CD14-positive monocyte (primary cell): ENCODE results near the gene EIPR1. TPM values are rescaled to one million over a fixed set of nuclear protein-coding genes. Genes with fewer than 3 reads are reported as not detected.

Source experiments
- DNase-seq, 3 donors: peaks; one replicate each; pipeline ENCODE4 v3.0.0-alpha.2; 2011 to 2022
- H2AFZ ChIP-seq: 2 replicates; pipeline ENCODE4 v1.6.0; 2012; ENCODE audit warnings: mild to moderate bottlenecking, low read depth, low read length, inconsistent platforms; ENCODE audit not compliant: insufficient read depth, poor library complexity, severe bottlenecking
- H3K27ac ChIP-seq, 2 donors: 1 replicate in 1 of 2; 2 replicates in 1 of 2; pipeline ENCODE4 v1.5.1; 2012 to 2013; ENCODE audit warnings: low read length in 2 of 2, control low read depth in 1 of 2, inconsistent platforms in 1 of 2, low read depth in 1 of 2, mild to moderate bottlenecking in 1 of 2
- H3K27me3 ChIP-seq, 2 donors: one replicate each; pipeline versions ENCODE4 v1.6.0 to v1.6.1; 2011 to 2013; ENCODE audit warnings: low read length in 2 of 2; ENCODE audit not compliant: control insufficient read depth in 2 of 2, insufficient read depth in 2 of 2
- H3K36me3 ChIP-seq, 2 donors: replicated peaks in 1 of 2; 1 replicate in 1 of 2; 2 replicates in 1 of 2; pipeline versions ENCODE4 v1.5.1 to v1.6.1; 2012 to 2013; ENCODE audit warnings: low read length in 2 of 2, control low read depth in 1 of 2, inconsistent platforms in 1 of 2, mild to moderate bottlenecking in 1 of 2; ENCODE audit not compliant: insufficient read depth in 2 of 2, control insufficient read depth in 1 of 2
- H3K4me1 ChIP-seq, 2 donors: 1 replicate in 1 of 2; 2 replicates in 1 of 2; pipeline versions ENCODE4 v1.5.1 to v1.6.1; 2012 to 2013; ENCODE audit warnings: low read length in 2 of 2, control low read depth in 1 of 2, inconsistent platforms in 1 of 2, mild to moderate bottlenecking in 1 of 2, moderate library complexity in 1 of 2; ENCODE audit not compliant: insufficient read depth in 2 of 2, control insufficient read depth in 1 of 2
- H3K4me2 ChIP-seq: replicated peaks from 2 replicates; pipeline ENCODE3; 2012; ENCODE audit warnings: low read length, moderate library complexity, mild to moderate bottlenecking; ENCODE audit not compliant: poor library complexity, severe bottlenecking; ENCODE audit errors: extremely low read depth
- H3K4me3 ChIP-seq, 3 experiments: fragments of 200-600 bp in 1 of 3; sonication (generic) in 1 of 3; replicated peaks in 1 of 3; 1 replicate in 2 of 3; 2 replicates in 1 of 3; pipeline ENCODE4 v1.5.1; 2011 to 2013; ENCODE audit warnings: low read length in 3 of 3, mild to moderate bottlenecking in 3 of 3, control low read depth in 2 of 3, low read depth in 2 of 3, inconsistent platforms in 1 of 3, moderate library complexity in 1 of 3
- H3K79me2 ChIP-seq: 2 replicates; pipeline ENCODE4 v1.6.0; 2012; ENCODE audit warnings: mild to moderate bottlenecking, control low read depth, inconsistent platforms, low read length, moderate library complexity; ENCODE audit not compliant: insufficient read depth
- H3K9ac ChIP-seq: 2 replicates; pipeline ENCODE4 v1.6.0; 2017; ENCODE audit warnings: low read length, mild to moderate bottlenecking; ENCODE audit not compliant: insufficient read depth, poor library complexity, severe bottlenecking
- H3K9me3 ChIP-seq, 2 donors: replicated peaks in 1 of 2; 1 replicate in 1 of 2; 2 replicates in 1 of 2; pipeline versions ENCODE4 v1.5.1 to v1.6.1; 2012 to 2013; ENCODE audit warnings: low read length in 2 of 2, control low read depth in 1 of 2; ENCODE audit not compliant: control insufficient read depth in 1 of 2, insufficient read depth in 1 of 2
- H4K20me1 ChIP-seq: 2 replicates; pipeline ENCODE4 v1.6.0; 2012; ENCODE audit warnings: mild to moderate bottlenecking, low read length, control low read depth, moderate library complexity; ENCODE audit not compliant: insufficient read depth
- H3K27ac Mint-ChIP-seq, 7 donors: one replicate each; pipeline ENCODE4 v1.8.0; 2020; ENCODE audit warnings: mild to moderate bottlenecking in 7 of 7, mixed read lengths in 7 of 7, moderate library complexity in 6 of 7, inconsistent platforms in 2 of 7
- H3K27me3 Mint-ChIP-seq, 3 donors: one replicate each; pipeline ENCODE4 v1.8.0; 2021 to 2022; ENCODE audit warnings: low read depth in 3 of 3, mild to moderate bottlenecking in 3 of 3, mixed read lengths in 3 of 3, moderate library complexity in 3 of 3, inconsistent platforms in 1 of 3
- H3K36me3 Mint-ChIP-seq, 2 donors: one replicate each; pipeline ENCODE4 v1.8.0; 2020; ENCODE audit warnings: mixed read lengths in 2 of 2, inconsistent platforms in 1 of 2, mild to moderate bottlenecking in 1 of 2
- H3K4me1 Mint-ChIP-seq: one replicate; pipeline ENCODE4 v1.8.0; 2020; ENCODE audit warnings: mild to moderate bottlenecking, mixed read lengths
- H3K4me3 Mint-ChIP-seq, 2 donors: one replicate each; pipeline ENCODE4 v1.8.0; 2020; ENCODE audit warnings: mild to moderate bottlenecking in 2 of 2, mixed read lengths in 2 of 2, moderate library complexity in 1 of 2
- H3K9me3 Mint-ChIP-seq, 7 donors: one replicate each; pipeline ENCODE4 v1.8.0; 2020 to 2022; ENCODE audit warnings: mixed read lengths in 7 of 7, mild to moderate bottlenecking in 6 of 7, moderate library complexity in 6 of 7, inconsistent platforms in 2 of 7
- WGBS: methylation state at CpG from one replicate; pipeline ENCODE4 v1.1.5; 2013; ENCODE audit warnings: missing lambda C conversion rate; ENCODE audit not compliant: insufficient coverage; 5-methylcytosine and 5-hydroxymethylcytosine counted together
- intact Hi-C, 2 donors: fragments of 100-400 bp; cut with micrococcal nuclease; formaldehyde crosslinking; loops; one replicate each; pipeline versions ENCODE4 v1.15.0 to v1.15.1; 2023
- polyA plus RNA-seq, 3 donors: library from polyadenylated mRNA; depleted of rRNA in 1 of 3; unstranded in 2 of 3; stranded (reverse) in 1 of 3; fragments of 300-500 nt in 2 of 3; fragments of >200 nt in 1 of 3; fragmentation: Illumina TruSeq in 2 of 3; gene quantifications; 1 replicate in 2 of 3; 2 replicates in 1 of 3; pipeline ENCODE4 v1.2.3, GENCODE V29; 2012 to 2021
- TF ChIP-seq, protein P1 (sequence below): fragments of 200-600 bp; IDR thresholded peaks from one replicate; pipeline ENCODE4 v1.8.0; 2022; ENCODE audit warnings: antibody characterized with exemption, mild to moderate bottlenecking

Gene EIPR1
- polyA plus RNA-seq, 3 donors = 19.0 to 22.4 (median 20.8) TPM

GRCh38 chr2:3309496-3310355 is 67.9 kb downstream of the EIPR1 start:
- no peaks in the 10 kb centered on the region for H3K36me3 ChIP-seq
- no peak overlapping the region for H3K4me2 ChIP-seq
- WGBS = no CpG with 5 or more reads among the region's 23 CpGs

GRCh38 chr2:3307901-3308300 is 69.7 kb downstream of the EIPR1 start:
- DNase-seq = no peak
- no peak overlapping the region for H3K9ac ChIP-seq
- Mint-ChIP-seq H3K36me3 (no peaks in the 10 kb centered on the region), H3K4me1 (peaks cover 9% of the 10 kb centered on the region), H3K9me3 (no peaks in the 10 kb centered on the region), H3K27me3 (peaks cover 1 to 7% (median 3%) of the 10 kb centered on the region in 3 donors), H3K4me3 (no peak overlapping the region), H3K27ac (no peak overlapping the region)
- intact Hi-C loops = no loop called here
- H3K27me3 ChIP-seq = no peaks in the 10 kb centered on the region
- no peak overlapping the region for H2AFZ ChIP-seq
- H3K4me2 ChIP-seq = no peak overlapping the region
- H3K4me1 ChIP-seq = peaks cover 3 to 8% of the 10 kb centered on the region in 2 donors
- 93% methylated on average over 2 of the region's 9 CpGs for WGBS
- H3K27ac ChIP-seq = no peak overlapping the region
- no peaks in the 10 kb centered on the region for H3K36me3 ChIP-seq
- TF ChIP-seq, protein P1, sequence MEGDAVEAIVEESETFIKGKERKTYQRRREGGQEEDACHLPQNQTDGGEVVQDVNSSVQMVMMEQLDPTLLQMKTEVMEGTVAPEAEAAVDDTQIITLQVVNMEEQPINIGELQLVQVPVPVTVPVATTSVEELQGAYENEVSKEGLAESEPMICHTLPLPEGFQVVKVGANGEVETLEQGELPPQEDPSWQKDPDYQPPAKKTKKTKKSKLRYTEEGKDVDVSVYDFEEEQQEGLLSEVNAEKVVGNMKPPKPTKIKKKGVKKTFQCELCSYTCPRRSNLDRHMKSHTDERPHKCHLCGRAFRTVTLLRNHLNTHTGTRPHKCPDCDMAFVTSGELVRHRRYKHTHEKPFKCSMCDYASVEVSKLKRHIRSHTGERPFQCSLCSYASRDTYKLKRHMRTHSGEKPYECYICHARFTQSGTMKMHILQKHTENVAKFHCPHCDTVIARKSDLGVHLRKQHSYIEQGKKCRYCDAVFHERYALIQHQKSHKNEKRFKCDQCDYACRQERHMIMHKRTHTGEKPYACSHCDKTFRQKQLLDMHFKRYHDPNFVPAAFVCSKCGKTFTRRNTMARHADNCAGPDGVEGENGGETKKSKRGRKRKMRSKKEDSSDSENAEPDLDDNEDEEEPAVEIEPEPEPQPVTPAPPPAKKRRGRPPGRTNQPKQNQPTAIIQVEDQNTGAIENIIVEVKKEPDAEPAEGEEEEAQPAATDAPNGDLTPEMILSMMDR = no peak
- no peaks in the 10 kb centered on the region for H3K79me2 ChIP-seq
- H4K20me1 ChIP-seq = no peaks in the 10 kb centered on the region
- H3K9me3 ChIP-seq = no peaks in the 10 kb centered on the region
- H3K4me3 ChIP-seq = no peak overlapping the region

More at GRCh38 chr2:3309496-3310355, 67.9 kb downstream of the EIPR1 start:
- no peak overlapping the region for H3K27ac ChIP-seq
- Mint-ChIP-seq H3K27me3 (peaks cover 1 to 5% (median 2%) of the 10 kb centered on the region in 3 donors), H3K27ac (no peak overlapping the region), H3K4me3 (no peak overlapping the region), H3K9me3 (peaks cover 0 to 4% (median 0%) of the 10 kb centered on the region in 7 donors), H3K36me3 (no peaks in the 10 kb centered on the region), H3K4me1 (no peaks in the 10 kb centered on the region)
- no peaks in the 10 kb centered on the region for H3K79me2 ChIP-seq
- no peaks in the 10 kb centered on the region for H3K4me1 ChIP-seq
- TF ChIP-seq, protein P1 = no peak
- no peak overlapping the region for H3K9ac ChIP-seq
- intact Hi-C loops = no loop called here
- H3K4me3 ChIP-seq = no peak overlapping the region
- H3K9me3 ChIP-seq = no peaks in the 10 kb centered on the region
- no peaks in the 10 kb centered on the region for H4K20me1 ChIP-seq
- H2AFZ ChIP-seq = no peak overlapping the region
- DNase-seq = no peak
- H3K27me3 ChIP-seq = no peaks in the 10 kb centered on the region
